Neural progenitor cell (in vitro differentiated cells): ENCODE data around the gene SLC25A4. TPM values are rescaled to one million over a fixed set of nuclear protein-coding genes. Genes with fewer than 3 reads are reported as not detected.
"Not testable (repeated sequence)": the region's sequence is repeated elsewhere in the genome, so short reads cannot be mapped to it uniquely, and the experiment has no call there.

Experiments used
- DNase-seq: peaks from one replicate; pipeline ENCODE4 v3.0.0-alpha.2; 2016; ENCODE audit warnings: low spot score
- H2AFZ ChIP-seq: fragments of 200-600 bp; sonication (generic); replicated peaks from 2 replicates; pipeline ENCODE4 v1.6.1; 2016; ENCODE audit warnings: antibody characterized with exemption
- H3F3A ChIP-seq: fragments of 200-600 bp; sonication (generic); 2 replicates; pipeline ENCODE4 v1.6.1; 2016; ENCODE audit warnings: antibody characterized with exemption, low read depth
- H3K27ac ChIP-seq: fragments of 200-600 bp; sonication (generic); 2 replicates; pipeline ENCODE4 v1.5.1; 2016; ENCODE audit warnings: mild to moderate bottlenecking
- H3K27me3 ChIP-seq: fragments of 200-600 bp; sonication (generic); 2 replicates; pipeline ENCODE4 v1.6.1; 2016; ENCODE audit warnings: mild to moderate bottlenecking, moderate library complexity
- H3K36me3 ChIP-seq: fragments of 200-600 bp; sonication (generic); 2 replicates; pipeline ENCODE4 v1.5.1; 2016
- H3K4me1 ChIP-seq: fragments of 200-600 bp; sonication (generic); 2 replicates; pipeline ENCODE4 v1.6.1; 2016; ENCODE audit warnings: mixed run types
- H3K4me2 ChIP-seq: fragments of 200-600 bp; sonication (generic); 2 replicates; pipeline ENCODE4 v1.6.1; 2016
- H3K4me3 ChIP-seq: fragments of 200-600 bp; sonication (generic); 2 replicates; pipeline ENCODE4 v1.5.1; 2016
- H3K79me2 ChIP-seq: fragments of 200-600 bp; sonication (generic); 2 replicates; pipeline ENCODE4 v1.6.1; 2016; ENCODE audit warnings: low read depth
- H3K9ac ChIP-seq: fragments of 200-600 bp; sonication (generic); 2 replicates; pipeline ENCODE4 v1.6.1; 2016
- H3K9me3 ChIP-seq: fragments of 200-600 bp; sonication (generic); 2 replicates; pipeline ENCODE4 v1.5.1; 2016; ENCODE audit warnings: low read depth
- H4K20me1 ChIP-seq: fragments of 200-600 bp; sonication (generic); 2 replicates; pipeline ENCODE4 v1.6.1; 2016; ENCODE audit warnings: low read depth
- H3K27ac Mint-ChIP-seq: 3 replicates; pipeline ENCODE4 v1.8.0; 2021; ENCODE audit warnings: mixed read lengths
- H3K27me3 Mint-ChIP-seq: 2 replicates; pipeline ENCODE4 v1.8.0; 2022; ENCODE audit warnings: low read depth, mild to moderate bottlenecking, inconsistent platforms, moderate library complexity, mixed read lengths; ENCODE audit not compliant: insufficient read depth
- H3K36me3 Mint-ChIP-seq: 3 replicates; pipeline ENCODE4 v1.8.0; 2021; ENCODE audit warnings: mixed read lengths
- H3K4me1 Mint-ChIP-seq: 3 replicates; pipeline ENCODE4 v1.8.0; 2021; ENCODE audit warnings: mixed read lengths
- H3K4me3 Mint-ChIP-seq: 3 replicates; pipeline ENCODE4 v1.8.0; 2021; ENCODE audit warnings: mild to moderate bottlenecking, moderate library complexity, mixed read lengths
- H3K9me3 Mint-ChIP-seq: 3 replicates; pipeline ENCODE4 v1.8.0; 2020; ENCODE audit warnings: mixed read lengths
- CTCF ChIP-seq: fragments of 200-600 bp; sonication (generic); IDR thresholded peaks from 2 replicates; pipeline ENCODE4 v1.5.1; 2017; ENCODE audit warnings: antibody characterized with exemption, mild to moderate bottlenecking
- EZH2 ChIP-seq: fragments of 200-600 bp; sonication (generic); IDR thresholded peaks from 2 replicates; pipeline ENCODE4 v1.6.1; 2017; ENCODE audit warnings: antibody characterized with exemption, mild to moderate bottlenecking, moderate library complexity
- EZH2phosphoT487 ChIP-seq: fragments of 200-600 bp; sonication (generic); IDR thresholded peaks from 2 replicates; pipeline ENCODE4 v1.6.1; 2017; ENCODE audit warnings: antibody characterized with exemption
- total RNA-seq: library from RNA; depleted of rRNA; stranded (reverse); fragments of >200 nt; gene quantifications from 2 replicates; pipeline ENCODE4 v1.2.3, GENCODE V29; 2015; ENCODE audit warnings: low replicate concordance

The SLC25A4 gene
- total RNA-seq, 1 donor from 2014 or later = 14.7 TPM

GRCh38 chr4:185106353-185106752 lies 36.7 kb upstream of the SLC25A4 start:
- Mint-ChIP-seq H3K4me1 (peaks cover 3% of the 10 kb centered on the region), H3K4me3 (no peak overlapping the region), H3K27me3 (peaks cover 2% of the 10 kb centered on the region), H3K36me3 (no peaks in the 10 kb centered on the region), H3K27ac (no peak overlapping the region), H3K9me3 (no peaks in the 10 kb centered on the region)
- Histone ChIP-seq H3K4me1 (no peaks in the 10 kb centered on the region), H4K20me1 (no peaks in the 10 kb centered on the region), H3K4me2 (no peak overlapping the region), H3K9ac (no peak overlapping the region), H3F3A (no peaks in the 10 kb centered on the region), H3K9me3 (no peaks in the 10 kb centered on the region), H3K79me2 (no peaks in the 10 kb centered on the region), H3K27me3 (no peaks in the 10 kb centered on the region), H3K36me3 (no peaks in the 10 kb centered on the region), H3K4me3 (no peak overlapping the region), H3K27ac (no peak overlapping the region), H2AFZ (no peak overlapping the region)
- no peak for DNase-seq
- TF ChIP-seq EZH2phosphoT487 (no peak), EZH2 (no peak), CTCF (no peak)

- H3K4me1 Mint-ChIP-seq, H3K27me3 Mint-ChIP-seq: not testable (repeated sequence)
Measured at GRCh38 chr4:185107574-185107973, 35.5 kb upstream of the SLC25A4 start.

GRCh38 chr4:185108185-185108584 lies 34.9 kb upstream of the SLC25A4 start:
- DNase-seq = no peak
- Mint-ChIP-seq H3K4me1 (peaks cover 3% of the 10 kb centered on the region), H3K27me3 (peaks cover 2% of the 10 kb centered on the region), H3K9me3 (no peaks in the 10 kb centered on the region), H3K4me3 (no peak overlapping the region), H3K36me3 (no peaks in the 10 kb centered on the region), H3K27ac (no peak overlapping the region)
- TF ChIP-seq EZH2phosphoT487 (no peak), CTCF (no peak), EZH2 (no peak)
- Histone ChIP-seq H3K36me3 (no peaks in the 10 kb centered on the region), H3K27ac (no peak overlapping the region), H2AFZ (no peak overlapping the region), H3F3A (no peaks in the 10 kb centered on the region), H4K20me1 (no peaks in the 10 kb centered on the region), H3K9ac (no peak overlapping the region), H3K4me3 (no peak overlapping the region), H3K9me3 (no peaks in the 10 kb centered on the region), H3K27me3 (no peaks in the 10 kb centered on the region), H3K79me2 (no peaks in the 10 kb centered on the region), H3K4me2 (no peak overlapping the region), H3K4me1 (no peaks in the 10 kb centered on the region)

More at GRCh38 chr4:185107574-185107973, 35.5 kb upstream of the SLC25A4 start:
- H3K9me3 ChIP-seq, H3K36me3 Mint-ChIP-seq, H3F3A ChIP-seq, H4K20me1 ChIP-seq, H3K27me3 ChIP-seq, H3K4me3 ChIP-seq, DNase-seq, H3K4me1 ChIP-seq, H3K9me3 Mint-ChIP-seq, H3K27ac Mint-ChIP-seq, H3K27ac ChIP-seq, H2AFZ ChIP-seq, H3K36me3 ChIP-seq, H3K4me3 Mint-ChIP-seq, H3K79me2 ChIP-seq, H3K9ac ChIP-seq, H3K4me2 ChIP-seq: not testable (repeated sequence)

GRCh38 chr4:185108669-185109068 lies 34.4 kb upstream of the SLC25A4 start:
- no peak overlapping the region for H3K27ac ChIP-seq
- H3K79me2 ChIP-seq = no peaks in the 10 kb centered on the region
- no peaks in the 10 kb centered on the region for H3K27me3 ChIP-seq
- H3K4me3 ChIP-seq = no peak overlapping the region
- TF ChIP-seq EZH2phosphoT487 = no peak
- no peak for TF ChIP-seq EZH2
- H3K36me3 ChIP-seq = no peaks in the 10 kb centered on the region
- no peak overlapping the region for H3K4me3 Mint-ChIP-seq
- no peaks in the 10 kb centered on the region for H3K36me3 Mint-ChIP-seq
- no peak overlapping the region for H3K27ac Mint-ChIP-seq
- H3K4me1 Mint-ChIP-seq = peaks cover 3% of the 10 kb centered on the region
- H3F3A ChIP-seq = no peaks in the 10 kb centered on the region
- H3K4me1 ChIP-seq = no peaks in the 10 kb centered on the region
- H3K4me2 ChIP-seq = no peak overlapping the region
- no peaks in the 10 kb centered on the region for H3K9me3 Mint-ChIP-seq
- no peak for DNase-seq
- H3K27me3 Mint-ChIP-seq = peaks cover 2% of the 10 kb centered on the region
- no peaks in the 10 kb centered on the region for H4K20me1 ChIP-seq
- H2AFZ ChIP-seq = no peak overlapping the region
- H3K9me3 ChIP-seq = no peaks in the 10 kb centered on the region
- no peak overlapping the region for H3K9ac ChIP-seq
